NCI-H128 (cell line): Measurements from ENCODE around the gene ARHGAP18.

Source experiments
- DNase-seq: peaks from one replicate; lab custom pipeline; 2025; ENCODE audit not compliant: unreplicated experiment; lab: John Stamatoyannopoulos, UW

Gene ARHGAP18

GRCh38 chr6:129546702-129547101, 163.3 kb downstream of the ARHGAP18 start:
- DNase-seq: no peak

- DNase-seq: no peak
These were observed 164.9 kb downstream of the ARHGAP18 start for GRCh38 chr6:129544892-129545612.

GRCh38 chr6:129543981-129544380, 166.0 kb downstream of the ARHGAP18 start:
- DNase-seq: no peak

- DNase-seq: no peak
These were observed 167.3 kb downstream of the ARHGAP18 start for GRCh38 chr6:129542705-129543104.

GRCh38 chr6:129539032-129539431, 170.9 kb downstream of the ARHGAP18 start:
- no peak for DNase-seq

GRCh38 chr6:129536271-129536670, 173.7 kb downstream of the ARHGAP18 start:
- DNase-seq: no peak

GRCh38 chr6:129534926-129535325, 175.1 kb downstream of the ARHGAP18 start:
- DNase-seq: no peak
